Esophagus squamous epithelium (tissue), 5 donors: Measurements from ENCODE around the gene RHOU. TPM values are rescaled to one million over a fixed set of nuclear protein-coding genes. Genes with fewer than 3 reads are reported as not detected.

Experiments
- DNase-seq: peaks from one replicate; lab custom pipeline; 2025; lab: John Stamatoyannopoulos, UW
- H3K27ac ChIP-seq, 4 donors: fragments of 200-600 bp; sonication (generic); one replicate each; pipeline ENCODE4 v1.5.1; 2016 to 2019; ENCODE audit warnings: mild to moderate bottlenecking in 1 of 4
- H3K27me3 ChIP-seq, 4 donors: fragments of 200-600 bp; sonication (generic); 1 replicate in 3 of 4; 2 replicates in 1 of 4; pipeline versions ENCODE4 v1.5.1 to v1.6.0; 2017 to 2021; ENCODE audit warnings: antibody characterized with exemption in 1 of 4
- H3K36me3 ChIP-seq, 3 donors: fragments of 200-600 bp; sonication (generic); one replicate each; pipeline ENCODE4 v1.5.1; 2016 to 2019
- H3K4me1 ChIP-seq, 3 donors: fragments of 200-600 bp; sonication (generic); one replicate each; pipeline ENCODE4 v1.5.1; 2017 to 2019
- H3K4me3 ChIP-seq, 4 donors: fragments of 200-600 bp; sonication (generic); 1 replicate in 3 of 4; 2 replicates in 1 of 4; pipeline ENCODE4 v1.5.1; 2016 to 2019; ENCODE audit warnings: mild to moderate bottlenecking in 2 of 4, moderate library complexity in 1 of 4
- H3K9me3 ChIP-seq, 3 donors: fragments of 200-600 bp; sonication (generic); one replicate each; pipeline ENCODE4 v1.5.1; 2016 to 2019
- POLR2A ChIP-seq, 4 donors: fragments of 450-650 bp; IDR thresholded peaks; one replicate each; pipeline ENCODE4 v1.6.1; 2017; ENCODE audit warnings: antibody characterized with exemption in 4 of 4, mild to moderate bottlenecking in 4 of 4, moderate library complexity in 3 of 4
- WGBS, 2 donors: methylation state at CpG; one replicate each; pipeline ENCODE4 v1.1.5; 2018; 5-methylcytosine and 5-hydroxymethylcytosine counted together
- intact Hi-C: fragments of 100-400 bp; cut with DNase I; formaldehyde crosslinking; loops from one replicate; pipeline ENCODE4 v1.15.0; 2022
- total RNA-seq, 4 donors: library from RNA; depleted of rRNA; stranded (reverse); fragments of >200 nt; gene quantifications; one replicate each; pipeline ENCODE4 v1.1.0, GENCODE V29; 2016
- TF ChIP-seq, protein P1 (sequence below), 6 experiments: fragments of 450-650 bp in 4 of 6; fragments of 200-600 bp in 2 of 6; sonication (generic) in 2 of 6; IDR thresholded peaks; one replicate each; pipeline ENCODE4 v1.5.1; 2016 to 2019; ENCODE audit warnings: antibody characterized with exemption in 6 of 6, mild to moderate bottlenecking in 4 of 6, moderate library complexity in 4 of 6
- donor health status: DM: yes; HTN: yes; CAD: no.

Gene RHOU
- total RNA-seq, 4 donors from 2014 or later = 0.27 to 9.2 (median 2.5) TPM

GRCh38 chr1:228763561-228763960 is 28.3 kb downstream of the RHOU start:
- H3K4me1 ChIP-seq = no peaks in the 10 kb centered on the region
- intact Hi-C loops = no loop called here
- peaks cover 0 to 10% (median 0%) of the 10 kb centered on the region in 4 donors for H3K27me3 ChIP-seq
- H3K4me3 ChIP-seq = no peak overlapping the region
- no peaks in the 10 kb centered on the region for H3K9me3 ChIP-seq
- DNase-seq = no peak
- H3K36me3 ChIP-seq = no peaks in the 10 kb centered on the region
- H3K27ac ChIP-seq = no peak overlapping the region
- TF ChIP-seq POLR2A (IDR thresholded peaks at IDR 0.05) = no peak
- TF ChIP-seq, protein P1, sequence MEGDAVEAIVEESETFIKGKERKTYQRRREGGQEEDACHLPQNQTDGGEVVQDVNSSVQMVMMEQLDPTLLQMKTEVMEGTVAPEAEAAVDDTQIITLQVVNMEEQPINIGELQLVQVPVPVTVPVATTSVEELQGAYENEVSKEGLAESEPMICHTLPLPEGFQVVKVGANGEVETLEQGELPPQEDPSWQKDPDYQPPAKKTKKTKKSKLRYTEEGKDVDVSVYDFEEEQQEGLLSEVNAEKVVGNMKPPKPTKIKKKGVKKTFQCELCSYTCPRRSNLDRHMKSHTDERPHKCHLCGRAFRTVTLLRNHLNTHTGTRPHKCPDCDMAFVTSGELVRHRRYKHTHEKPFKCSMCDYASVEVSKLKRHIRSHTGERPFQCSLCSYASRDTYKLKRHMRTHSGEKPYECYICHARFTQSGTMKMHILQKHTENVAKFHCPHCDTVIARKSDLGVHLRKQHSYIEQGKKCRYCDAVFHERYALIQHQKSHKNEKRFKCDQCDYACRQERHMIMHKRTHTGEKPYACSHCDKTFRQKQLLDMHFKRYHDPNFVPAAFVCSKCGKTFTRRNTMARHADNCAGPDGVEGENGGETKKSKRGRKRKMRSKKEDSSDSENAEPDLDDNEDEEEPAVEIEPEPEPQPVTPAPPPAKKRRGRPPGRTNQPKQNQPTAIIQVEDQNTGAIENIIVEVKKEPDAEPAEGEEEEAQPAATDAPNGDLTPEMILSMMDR (IDR thresholded peaks at IDR 0.05) = no peak
- WGBS, 2 donors = 84% methylated on average over 2 of the region's 3 CpGs; no CpG with 5 or more reads in 1 of the 2 donors

GRCh38 chr1:228765168-228765946 is 30.1 kb downstream of the RHOU start:
- H3K27ac ChIP-seq = no peak overlapping the region
- no peak for DNase-seq
- no peaks in the 10 kb centered on the region for H3K9me3 ChIP-seq
- H3K36me3 ChIP-seq = no peaks in the 10 kb centered on the region
- intact Hi-C loops = no loop called here
- 74 to 96% methylated on average over 2 to 7 of the region's 8 CpGs for WGBS, 2 donors
- no peak for TF ChIP-seq POLR2A (IDR thresholded peaks at IDR 0.05)
- TF ChIP-seq, protein P1 (IDR thresholded peaks at IDR 0.05) = no peak
- H3K4me1 ChIP-seq = no peaks in the 10 kb centered on the region
- peaks cover 0 to 2% (median 0%) of the 10 kb centered on the region in 4 donors for H3K27me3 ChIP-seq
- H3K4me3 ChIP-seq = no peak overlapping the region

DNA sequence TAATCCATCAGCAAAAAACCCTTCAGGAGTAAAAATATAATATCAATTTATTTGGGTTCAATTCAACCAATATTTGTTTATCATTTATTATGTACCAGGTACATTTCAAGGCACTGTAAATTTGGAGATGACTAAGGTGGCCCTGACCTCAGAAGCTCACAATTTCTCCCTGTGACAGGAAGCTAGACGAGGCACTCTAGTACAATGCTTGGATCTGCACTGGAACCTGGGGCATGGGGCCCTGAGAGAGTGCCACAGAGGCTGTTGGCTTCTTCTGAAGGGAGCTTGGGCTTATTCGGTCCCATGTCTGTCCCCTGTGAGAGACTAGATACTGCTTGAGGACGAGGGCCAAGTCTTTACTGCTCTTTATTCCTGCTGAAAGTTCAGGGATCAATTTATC is 31.5 kb downstream of the RHOU start:
- no peak for TF ChIP-seq POLR2A (IDR thresholded peaks at IDR 0.05)
- H3K27me3 ChIP-seq = no peaks in the 10 kb centered on the region
- DNase-seq = no peak

GRCh38 chr1:228767636-228768354 is 32.5 kb downstream of the RHOU start:
- no peak for DNase-seq
- Histone ChIP-seq H3K4me1 (no peaks in the 10 kb centered on the region), H3K27me3 (no peaks in the 10 kb centered on the region), H3K27ac (no peak overlapping the region), H3K4me3 (no peak overlapping the region), H3K9me3 (no peaks in the 10 kb centered on the region), H3K36me3 (no peaks in the 10 kb centered on the region)
- 39 to 58% methylated on average over 6 of the region's 6 CpGs for WGBS, 2 donors
- intact Hi-C loops = no loop called here
- TF ChIP-seq, protein P1 (IDR thresholded peaks at IDR 0.05) = no peak
- TF ChIP-seq POLR2A (IDR thresholded peaks at IDR 0.05) = no peak

More for the DNA sequence above, 31.5 kb downstream of the RHOU start:
- 83 to 90% methylated on average over 3 of the region's 3 CpGs for WGBS, 2 donors
- Histone ChIP-seq H3K36me3 (no peaks in the 10 kb centered on the region), H3K4me1 (no peaks in the 10 kb centered on the region), H3K27ac (no peak overlapping the region), H3K9me3 (no peaks in the 10 kb centered on the region), H3K4me3 (no peak overlapping the region)
- intact Hi-C loops = no loop called here

GRCh38 chr1:228768355-228769000 is 33.2 kb downstream of the RHOU start:
- intact Hi-C loops = no loop called here
- Histone ChIP-seq H3K4me3 (no peak overlapping the region), H3K27ac (no peak overlapping the region), H3K9me3 (no peaks in the 10 kb centered on the region), H3K4me1 (no peaks in the 10 kb centered on the region), H3K36me3 (no peaks in the 10 kb centered on the region), H3K27me3 (no peaks in the 10 kb centered on the region)
- TF ChIP-seq, protein P1 (IDR thresholded peaks at IDR 0.05) = no peak
- TF ChIP-seq POLR2A (IDR thresholded peaks at IDR 0.05) = no peak
- no peak for DNase-seq
- 70 to 83% methylated on average over 8 to 11 of the region's 12 CpGs for WGBS, 2 donors
